ENCODE results near the gene SOX18.

GRCh38 chr20:64032706-64033624, 16.5 kb downstream of the SOX18 start:
- no peak for TF ChIP-seq CTCF (IDR thresholded peaks at IDR 0.05)
- TF ChIP-seq POLR2AphosphoS5 (IDR thresholded peaks at IDR 0.05), result no peak
- no peak for TF ChIP-seq EP300 (IDR thresholded peaks at IDR 0.05)
